ENCODE results near the gene CLDN1. TPM values are rescaled to one million over a fixed set of nuclear protein-coding genes. Genes with fewer than 3 reads are reported as not detected.

Gene CLDN1
- total RNA-seq, 1 experiment from 2014 or later: 4.4 TPM

GRCh38 chr3:190352861-190353457 is 30.7 kb upstream of the CLDN1 start (continued):
- TF ChIP-seq CTCF (IDR thresholded peaks at IDR 0.05): no peak
- no peak for TF ChIP-seq FOXP1 (CRISPR knock-in tag; IDR thresholded peaks at IDR 0.05; ENCODE audit: borderline replicate concordance)
- no peak for TF ChIP-seq NFYB (CRISPR knock-in tag; conservative IDR thresholded peaks at IDR 0.05; ENCODE audit: low read depth)
- no peak for TF ChIP-seq ELF4 (CRISPR knock-in tag; IDR thresholded peaks at IDR 0.05; ENCODE audit: low read depth)
- no peak for TF ChIP-seq TEAD4 (CRISPR knock-in tag; IDR thresholded peaks at IDR 0.05)
- TF ChIP-seq ZNF263 (CRISPR knock-in tag; IDR thresholded peaks at IDR 0.05; ENCODE audit: low read depth): no peak
- TF ChIP-seq ATF6 (CRISPR knock-in tag; IDR thresholded peaks at IDR 0.05): no peak

- POLR2A ChIA-PET: no interaction called here
- no peak overlapping the region for H3K27ac Mint-ChIP-seq
- H3K9me3 Mint-ChIP-seq: peaks cover 19% of the 10 kb centered on the region
- ATAC-seq (no peak), DNase-seq (ENCODE audit: low spot score) (no peak)
- H3K4me1 Mint-ChIP-seq: peaks cover 11% of the 10 kb centered on the region
- H3K4me3 Mint-ChIP-seq: no peak overlapping the region
- peaks cover 2% of the 10 kb centered on the region; the same call in 1 of the 2 replicates for H3K36me3 Mint-ChIP-seq
- no peaks in the 10 kb centered on the region for H3K27me3 Mint-ChIP-seq (ENCODE audit: low read depth)
- CTCF ChIA-PET: no interaction called here
- TF ChIP-seq GRHL2 (CRISPR knock-in tag; IDR thresholded peaks at IDR 0.05; ENCODE audit: insufficient replicate concordance, severe bottlenecking) (no peak), PRDM15 (CRISPR knock-in tag; IDR thresholded peaks at IDR 0.05) (no peak), ZNF138 (CRISPR knock-in tag; conservative IDR thresholded peaks at IDR 0.05) (no peak), NFATC4 (CRISPR knock-in tag; IDR thresholded peaks at IDR 0.05) (no peak), HMGA2 (CRISPR knock-in tag; IDR thresholded peaks at IDR 0.05) (no peak), ARID4B (CRISPR knock-in tag; IDR thresholded peaks at IDR 0.05; ENCODE audit: borderline replicate concordance) (no peak), ZNF317 (CRISPR knock-in tag; IDR thresholded peaks at IDR 0.05; ENCODE audit: borderline replicate concordance, low read depth) (no peak), SMAD3 (CRISPR knock-in tag; IDR thresholded peaks at IDR 0.05; ENCODE audit: borderline replicate concordance) (no peak), RORB (CRISPR knock-in tag; IDR thresholded peaks at IDR 0.05) (no peak), TEAD4 (CRISPR knock-in tag; IDR thresholded peaks at IDR 0.05) (no peak), OVOL2 (CRISPR knock-in tag; IDR thresholded peaks at IDR 0.05; ENCODE audit: borderline replicate concordance) (no peak), NFE2L1 (CRISPR knock-in tag; IDR thresholded peaks at IDR 0.05) (no peak), NR3C1 (CRISPR knock-in tag; conservative IDR thresholded peaks at IDR 0.05; ENCODE audit: low read depth) (no peak), CBFB (CRISPR knock-in tag; IDR thresholded peaks at IDR 0.05; ENCODE audit: low read depth) (no peak), ZNF416 (CRISPR knock-in tag; IDR thresholded peaks at IDR 0.05) (no peak)
- TF ChIP-seq, protein P1, sequence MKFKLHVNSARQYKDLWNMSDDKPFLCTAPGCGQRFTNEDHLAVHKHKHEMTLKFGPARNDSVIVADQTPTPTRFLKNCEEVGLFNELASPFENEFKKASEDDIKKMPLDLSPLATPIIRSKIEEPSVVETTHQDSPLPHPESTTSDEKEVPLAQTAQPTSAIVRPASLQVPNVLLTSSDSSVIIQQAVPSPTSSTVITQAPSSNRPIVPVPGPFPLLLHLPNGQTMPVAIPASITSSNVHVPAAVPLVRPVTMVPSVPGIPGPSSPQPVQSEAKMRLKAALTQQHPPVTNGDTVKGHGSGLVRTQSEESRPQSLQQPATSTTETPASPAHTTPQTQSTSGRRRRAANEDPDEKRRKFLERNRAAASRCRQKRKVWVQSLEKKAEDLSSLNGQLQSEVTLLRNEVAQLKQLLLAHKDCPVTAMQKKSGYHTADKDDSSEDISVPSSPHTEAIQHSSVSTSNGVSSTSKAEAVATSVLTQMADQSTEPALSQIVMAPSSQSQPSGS (CRISPR knock-in tag; IDR thresholded peaks at IDR 0.05; ENCODE audit: borderline replicate concordance, low read depth): no peak
- TF ChIP-seq, protein P2, sequence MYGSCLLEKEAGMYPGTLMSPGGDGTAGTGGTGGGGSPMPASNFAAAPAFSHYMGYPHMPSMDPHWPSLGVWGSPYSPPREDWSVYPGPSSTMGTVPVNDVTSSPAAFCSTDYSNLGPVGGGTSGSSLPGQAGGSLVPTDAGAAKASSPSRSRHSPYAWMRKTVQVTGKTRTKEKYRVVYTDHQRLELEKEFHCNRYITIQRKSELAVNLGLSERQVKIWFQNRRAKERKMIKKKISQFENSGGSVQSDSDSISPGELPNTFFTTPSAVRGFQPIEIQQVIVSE (CRISPR knock-in tag; IDR thresholded peaks at IDR 0.05; ENCODE audit: borderline replicate concordance): no peak
These were observed 24.3 kb upstream of the CLDN1 start for GRCh38 chr3:190346541-190346940.

Measured in WTC11 (cell line).